Endothelial cell of umbilical vein (primary cell): ENCODE data around the gene SNCAIP.

Experiments
- MYC ChIP-seq: IDR thresholded peaks from one replicate; pipeline ENCODE4 v1.6.1; 2011; ENCODE audit warnings: mild to moderate bottlenecking, low read depth, low read length
- POLR2A ChIP-seq: IDR thresholded peaks from 2 replicates; pipeline ENCODE4 v1.6.1; 2012; ENCODE audit warnings: low read depth, mild to moderate bottlenecking, control low read depth, low read length
- POLR2AphosphoS5 ChIP-seq: IDR thresholded peaks from 2 replicates; pipeline ENCODE4 v1.6.1; 2012; ENCODE audit warnings: low read depth, mild to moderate bottlenecking, control low read depth, low read length, moderate library complexity; ENCODE audit not compliant: insufficient read depth
- TF ChIP-seq, protein P1 (sequence below), 2 donors: IDR thresholded peaks; 1 replicate in 1 of 2; 2 replicates in 1 of 2; pipeline ENCODE4 v1.5.1; 2011; ENCODE audit warnings: low read length in 2 of 2, mild to moderate bottlenecking in 2 of 2, moderate library complexity in 2 of 2, control low read depth in 1 of 2, inconsistent platforms in 1 of 2, low read depth in 1 of 2; ENCODE audit not compliant: insufficient read depth in 1 of 2; ENCODE audit errors: extremely low read depth in 1 of 2

- TF ChIP-seq POLR2A: no peak
- no peak for TF ChIP-seq MYC
- TF ChIP-seq, protein P1, sequence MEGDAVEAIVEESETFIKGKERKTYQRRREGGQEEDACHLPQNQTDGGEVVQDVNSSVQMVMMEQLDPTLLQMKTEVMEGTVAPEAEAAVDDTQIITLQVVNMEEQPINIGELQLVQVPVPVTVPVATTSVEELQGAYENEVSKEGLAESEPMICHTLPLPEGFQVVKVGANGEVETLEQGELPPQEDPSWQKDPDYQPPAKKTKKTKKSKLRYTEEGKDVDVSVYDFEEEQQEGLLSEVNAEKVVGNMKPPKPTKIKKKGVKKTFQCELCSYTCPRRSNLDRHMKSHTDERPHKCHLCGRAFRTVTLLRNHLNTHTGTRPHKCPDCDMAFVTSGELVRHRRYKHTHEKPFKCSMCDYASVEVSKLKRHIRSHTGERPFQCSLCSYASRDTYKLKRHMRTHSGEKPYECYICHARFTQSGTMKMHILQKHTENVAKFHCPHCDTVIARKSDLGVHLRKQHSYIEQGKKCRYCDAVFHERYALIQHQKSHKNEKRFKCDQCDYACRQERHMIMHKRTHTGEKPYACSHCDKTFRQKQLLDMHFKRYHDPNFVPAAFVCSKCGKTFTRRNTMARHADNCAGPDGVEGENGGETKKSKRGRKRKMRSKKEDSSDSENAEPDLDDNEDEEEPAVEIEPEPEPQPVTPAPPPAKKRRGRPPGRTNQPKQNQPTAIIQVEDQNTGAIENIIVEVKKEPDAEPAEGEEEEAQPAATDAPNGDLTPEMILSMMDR (IDR thresholded peaks at IDR 0.05; ENCODE audit: extremely low read depth in 1 of 2, insufficient read depth in 1 of 2, low read depth in 1 of 2, low read length in 2 of 2): no peak
- TF ChIP-seq POLR2AphosphoS5: no peak
Observed at GRCh38 chr5:122431298-122431697, 119.3 kb downstream of the SNCAIP start.
